Heart left ventricle (tissue), 16 donors: Measurements from ENCODE around the gene GPR31. TPM values are rescaled to one million over a fixed set of nuclear protein-coding genes. Genes with fewer than 3 reads are reported as not detected.

ENCODE experiments used
- ATAC-seq, 4 donors: fragments of 200-7000 bp; cut with Tn5 transposase; one replicate each; pipeline ENCODE4 v1.9.1; 2020 to 2022; ENCODE audit warnings: moderate library complexity in 4 of 4, mild to moderate bottlenecking in 3 of 4, moderate number of reproducible peaks in 1 of 4
- DNase-seq, 5 donors: peaks; one replicate each; pipeline ENCODE4 v3.0.0-alpha.2; 2020
- H3K27ac ChIP-seq, 12 donors: fragments of 200-600 bp; sonication (generic) in 4 of 12; one replicate each; pipeline versions ENCODE4 v1.5.0 to v1.8.0; 2016 to 2022; ENCODE audit warnings: mild to moderate bottlenecking in 2 of 12
- H3K27me3 ChIP-seq, 9 donors: fragments of 200-600 bp; sonication (generic) in 2 of 9; one replicate each; pipeline versions ENCODE4 v1.5.1 to v1.8.0; 2016 to 2022; ENCODE audit warnings: mild to moderate bottlenecking in 3 of 9
- H3K36me3 ChIP-seq, 9 donors: fragments of 200-600 bp; sonication (generic) in 2 of 9; one replicate each; pipeline versions ENCODE4 v1.5.0 to v1.8.0; 2018 to 2022; ENCODE audit warnings: mild to moderate bottlenecking in 2 of 9
- H3K4me1 ChIP-seq, 12 donors: fragments of 200-600 bp; sonication (generic) in 4 of 12; one replicate each; pipeline versions ENCODE4 v1.5.0 to v1.8.0; 2016 to 2022; ENCODE audit warnings: mild to moderate bottlenecking in 3 of 12
- H3K4me3 ChIP-seq, 12 donors: fragments of 200-600 bp; sonication (generic) in 4 of 12; one replicate each; pipeline versions ENCODE4 v1.5.0 to v1.8.0; 2017 to 2022; ENCODE audit warnings: mild to moderate bottlenecking in 9 of 12, moderate library complexity in 4 of 12
- H3K9me3 ChIP-seq, 12 donors: fragments of 200-600 bp; sonication (generic) in 4 of 12; one replicate each; pipeline versions ENCODE4 v1.5.0 to v1.8.0; 2016 to 2022; ENCODE audit warnings: mild to moderate bottlenecking in 1 of 12
- CTCF ChIP-seq, 12 donors: fragments of 200-600 bp; sonication (generic) in 4 of 12; IDR thresholded peaks; one replicate each; pipeline versions ENCODE4 v1.5.0 to v1.8.0; 2018 to 2022; ENCODE audit warnings: antibody characterized with exemption in 12 of 12, mild to moderate bottlenecking in 5 of 12
- POLR2A ChIP-seq, 2 donors: fragments of 450-650 bp; IDR thresholded peaks; one replicate each; pipeline ENCODE4 v1.6.1; 2017; ENCODE audit warnings: antibody characterized with exemption in 2 of 2, mild to moderate bottlenecking in 2 of 2, moderate library complexity in 2 of 2
- WGBS, 4 donors: extraction: QIAGEN DNeasy Blood & Tissue Kit in 2 of 4; methylation state at CpG; one replicate each; pipeline versions ENCODE4 v1.1.5 to v1.1.7; 2013 to 2018; 5-methylcytosine and 5-hydroxymethylcytosine counted together
- intact Hi-C, 10 donors: fragments of 100-400 bp; cut with DNase I; formaldehyde crosslinking; loops; one replicate each; pipeline versions ENCODE4 v1.11.1 to v1.14.2; 2022
- polyA plus RNA-seq, 2 donors: library from polyadenylated mRNA; stranded (reverse); fragments of 200-250 nt; gene quantifications; one replicate each; pipeline ENCODE4 v1.2.3, GENCODE V29; 2013
- total RNA-seq, 9 donors: library from RNA; depleted of rRNA in 2 of 9; stranded (reverse); fragments of >200 nt in 2 of 9; fragmentation: NEBNext Ultra II Directional in 3 of 9; extraction: Animal tissue kit (Norgen Biotek cat#: 25700) in 3 of 9; gene quantifications; one replicate each; pipeline versions ENCODE4 v1.1.0 to v1.2.4, GENCODE V29; 2016 to 2023
- donor health status: ischemic (EF 13 %, LVEDD 7.1; RV severe dilation, severe dysfunction).
- donor health status: healthy with polysubstance abuse.
- donor health status: DM: no; HTN: yes; CAD: no.
- donor health status: DM: no; HTN: no; CAD: no.
- donor health status: ischemic (EF 25% LVEDD 6.9; RV normal size, moderate dysfunction).
- donor health status: ischemic (EF 25% LVEDD 5.7; RV mildly dilated, moderate dysfunction).
- donor health status: healthy.
- donor health status: DM: yes; HTN: yes; CAD: no.
- donor health status: ischemic (EF 35%, LVEDD 5.7; RV mildly dilated, moderate dysfunction).
- donor health status: nonischemic (EF 11% LVEDD 7.7; RV severe dilation, severe dysfunction).
- donor health status: DM: yes; HTN: yes; CAD: no.
- donor health status: PGD.
- donor health status: ischemic (EF 29% LVEDD 5.4; RV normal size, mild dysfunction).
- donor health status: nonischemic (EF 23%, LVEDD 6.1; RV moderate dilation, normal function).

The GPR31 gene
- total and polyA plus RNA-seq, 11 donors = not detected

GRCh38 chr6:167122041-167122826, 35.5 kb downstream of the GPR31 start:
- H3K27ac ChIP-seq = no peak overlapping the region
- no peaks in the 10 kb centered on the region for H3K9me3 ChIP-seq
- WGBS, 4 donors = 79 to 83% (median 81%) methylated on average over 23 of the region's 23 CpGs

GRCh38 chr6:167121335-167121841, 36.4 kb downstream of the GPR31 start:
- DNase-seq = no peak

More at GRCh38 chr6:167122041-167122826, 35.5 kb downstream of the GPR31 start:
- Histone ChIP-seq H3K27me3 (peaks cover 0 to 27% (median 4%) of the 10 kb centered on the region in 9 donors), H3K4me1 (peaks cover 0 to 12% (median 0%) of the 10 kb centered on the region in 12 donors), H3K36me3 (no peaks in the 10 kb centered on the region), H3K4me3 (no peak overlapping the region)
- intact Hi-C loops = no loop called here
- DNase-seq (no peak), ATAC-seq (no peak)
- TF ChIP-seq CTCF (IDR thresholded peaks at IDR 0.05) = no peak
- TF ChIP-seq POLR2A (IDR thresholded peaks at IDR 0.05) = no peak

GRCh38 chr6:167120583-167120903, 37.2 kb downstream of the GPR31 start:
- DNase-seq (no peak), ATAC-seq (no peak)
- TF ChIP-seq POLR2A (IDR thresholded peaks at IDR 0.05) = no peak
- no peak for TF ChIP-seq CTCF (IDR thresholded peaks at IDR 0.05)
- H3K4me3 ChIP-seq = no peak overlapping the region
- H3K9me3 ChIP-seq = no peaks in the 10 kb centered on the region
- no peak overlapping the region for H3K27ac ChIP-seq
- no peaks in the 10 kb centered on the region for H3K36me3 ChIP-seq
- intact Hi-C loops = no loop called here
- H3K4me1 ChIP-seq = peaks cover 0 to 12% (median 0%) of the 10 kb centered on the region in 12 donors
- peaks cover 0 to 39% (median 4%) of the 10 kb centered on the region in 9 donors for H3K27me3 ChIP-seq
- 86 to 96% (median 89%) methylated on average over 1 of the region's 1 CpG for WGBS, 4 donors

More at GRCh38 chr6:167121335-167121841, 36.4 kb downstream of the GPR31 start:
- intact Hi-C loops = no loop called here
- TF ChIP-seq CTCF (IDR thresholded peaks at IDR 0.05) = no peak
- TF ChIP-seq POLR2A (IDR thresholded peaks at IDR 0.05) = no peak
- no peak for ATAC-seq
- Histone ChIP-seq H3K4me3 (no peak overlapping the region), H3K27ac (no peak overlapping the region), H3K4me1 (peaks cover 0 to 12% (median 0%) of the 10 kb centered on the region in 12 donors), H3K36me3 (no peaks in the 10 kb centered on the region), H3K9me3 (no peaks in the 10 kb centered on the region), H3K27me3 (peaks cover 0 to 32% (median 4%) of the 10 kb centered on the region in 9 donors)
- WGBS, 4 donors = 87 to 92% (median 91%) methylated on average over 8 of the region's 8 CpGs

- peaks cover 0 to 12% (median 0%) of the 10 kb centered on the region in 12 donors for H3K4me1 ChIP-seq
- no peak for TF ChIP-seq CTCF (IDR thresholded peaks at IDR 0.05)
- TF ChIP-seq POLR2A (IDR thresholded peaks at IDR 0.05) = no peak
- H3K27ac ChIP-seq = peak overlapping the region in 1 of 12 donors; percentile 0
- 76 to 81% (median 78%) methylated on average over 8 of the region's 8 CpGs for WGBS, 4 donors
- ATAC-seq = no peak
- intact Hi-C loops = no loop called here
- H3K4me3 ChIP-seq = no peak overlapping the region
- DNase-seq = no peak
- no peaks in the 10 kb centered on the region for H3K9me3 ChIP-seq
- H3K27me3 ChIP-seq = peaks cover 0 to 42% (median 4%) of the 10 kb centered on the region in 9 donors
- H3K36me3 ChIP-seq = no peaks in the 10 kb centered on the region
These were observed 37.9 kb downstream of the GPR31 start for GRCh38 chr6:167119670-167120582.
